GM21529 (cell line): Measurements from ENCODE around the gene FGD6.
A peak's percentile ranks its signal among the peaks of the same experiment; 100 is the strongest.
"Not testable (repeated sequence)": the region's sequence is repeated elsewhere in the genome, so short reads cannot be mapped to it uniquely, and the experiment has no call there.

Source experiments
- ATAC-seq: cut with Tn5 transposase; IDR thresholded peaks from one replicate; pipeline ENCODE4 v1.9.1; 2021; ENCODE audit not compliant: unreplicated experiment

The FGD6 gene

DNA sequence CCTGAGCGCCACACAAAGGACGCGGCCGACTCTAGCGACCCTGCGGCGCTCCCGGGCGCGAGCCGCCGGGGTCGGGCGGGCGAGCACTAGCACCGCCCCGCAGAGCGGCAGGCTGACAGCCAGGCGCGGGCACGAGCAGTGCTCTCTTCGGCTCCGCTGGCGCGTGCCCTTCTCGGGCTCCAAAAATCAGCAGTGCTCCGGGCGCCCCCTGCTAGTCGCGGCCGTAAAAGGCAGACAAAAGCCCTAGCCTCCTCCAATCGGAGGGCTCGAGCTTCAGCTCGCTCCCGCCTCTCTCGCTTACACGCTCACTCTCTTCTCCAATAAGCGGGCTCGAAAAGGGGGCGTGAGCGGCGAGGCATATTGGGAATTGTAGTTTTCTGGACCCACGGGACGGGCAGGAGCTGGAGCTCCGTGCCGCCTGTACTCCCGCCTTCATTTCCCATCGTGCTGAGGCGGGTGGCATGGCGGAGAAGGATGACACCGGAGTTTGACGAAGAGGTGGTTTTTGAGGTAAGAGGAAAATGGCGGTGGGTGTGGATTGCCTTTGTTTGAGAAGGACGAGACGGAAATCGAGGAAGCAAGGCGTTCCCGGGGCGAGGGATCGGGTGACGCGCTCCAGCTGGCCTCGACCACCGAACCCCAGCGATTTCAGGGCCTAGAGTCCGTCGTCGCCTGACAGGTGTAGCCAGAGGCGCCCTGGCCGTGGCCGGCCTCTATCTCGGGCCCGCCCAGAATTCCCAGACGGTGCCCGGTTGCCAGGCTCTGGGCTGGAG lies at the start of gene FGD6, which contains the start of gene VEZT:
FGD6 (minus strand) TSS at position 91 of the 773 bp plus-strand sequence. CDS start 227 bp downstream, outside the sequence.
VEZT (plus strand) TSS at position 431 of the 773 bp plus-strand sequence; CDS start at position 475, 44 bp downstream.
- ATAC-seq = peak; percentile 86

DNA sequence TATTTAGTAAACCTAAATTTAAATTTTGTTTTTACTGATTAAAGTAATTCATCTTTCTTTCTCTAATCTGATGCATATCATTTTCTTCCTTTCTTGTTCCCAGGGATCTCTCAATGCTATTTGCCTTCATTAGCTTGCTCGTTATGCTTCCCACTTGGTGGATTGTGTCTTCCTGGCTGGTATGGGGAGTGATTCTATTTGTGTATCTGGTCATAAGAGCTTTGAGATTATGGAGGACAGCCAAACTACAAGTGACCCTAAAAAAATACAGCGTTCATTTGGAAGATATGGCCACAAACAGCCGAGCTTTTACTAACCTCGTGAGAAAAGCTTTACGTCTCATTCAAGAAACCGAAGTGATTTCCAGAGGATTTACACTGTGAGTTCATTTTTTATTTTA lies 49.0 kb upstream of the FGD6 start:
- ATAC-seq = no peak

DNA sequence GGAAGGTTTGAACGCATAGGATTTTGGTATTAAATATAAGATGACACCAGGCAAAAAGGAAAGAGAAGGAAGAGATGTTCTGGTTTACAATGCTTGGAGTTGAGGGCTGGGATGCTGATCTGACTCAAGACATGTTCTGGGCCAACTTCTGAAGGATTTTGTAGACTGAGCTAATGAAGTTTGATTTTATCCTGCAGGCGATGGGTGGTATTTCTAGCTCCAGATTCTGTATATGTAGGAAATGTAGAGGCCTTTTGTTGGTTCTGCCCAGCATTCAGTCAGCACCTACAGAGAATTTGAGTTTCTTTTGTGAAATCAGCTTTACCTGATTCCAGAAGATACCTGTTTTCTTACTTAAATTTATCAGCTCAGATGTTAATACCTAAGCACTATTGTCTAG lies 48.5 kb upstream of the FGD6 start:
- no peak for ATAC-seq

DNA sequence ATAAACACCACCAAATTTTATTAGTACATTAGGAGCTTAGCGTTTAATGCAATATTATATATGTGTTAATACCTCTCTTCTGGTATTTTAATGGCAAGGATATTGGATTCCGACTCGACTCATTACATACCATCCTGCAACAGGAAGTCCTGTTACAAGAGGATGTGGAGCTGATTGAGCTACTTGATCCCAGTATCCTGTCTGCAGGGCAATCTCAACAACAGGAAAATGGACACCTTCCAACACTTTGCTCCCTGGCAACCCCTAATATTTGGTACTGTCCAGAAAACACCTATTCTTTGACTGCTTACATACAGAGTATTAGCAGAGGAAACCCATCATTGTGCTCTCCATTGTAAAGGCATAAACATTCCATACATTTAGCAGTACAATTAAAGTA lies 45.5 kb upstream of the FGD6 start:
- no peak for ATAC-seq

DNA sequence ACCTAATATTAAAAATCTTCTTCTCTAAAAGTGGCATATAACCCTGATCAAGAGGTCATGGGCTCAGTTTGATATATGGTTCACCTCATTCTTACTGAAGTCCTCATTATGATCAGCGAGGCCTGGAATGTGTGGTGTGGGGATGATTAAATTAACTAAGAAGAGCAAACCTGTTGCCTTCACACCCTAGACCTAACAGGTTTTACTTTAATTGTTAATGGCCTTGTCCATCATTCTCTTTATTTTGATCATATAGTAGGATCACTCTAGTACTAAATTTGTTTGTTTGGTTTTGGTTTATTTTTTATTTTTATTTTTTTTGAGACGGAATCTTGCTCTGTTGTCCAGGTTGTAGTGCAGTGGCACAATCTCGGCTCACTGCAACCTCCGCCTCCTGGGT lies 43.8 kb upstream of the FGD6 start:
- ATAC-seq = no peak

GRCh38 chr12:95259368-95259767 lies 42.1 kb upstream of the FGD6 start:
- ATAC-seq = no peak

- no peak for ATAC-seq
Observed at GRCh38 chr12:95258803-95259202, 41.5 kb upstream of the FGD6 start.

- no peak for ATAC-seq
Observed at GRCh38 chr12:95258151-95258550, 40.9 kb upstream of the FGD6 start.

GRCh38 chr12:95257541-95257940 lies 40.3 kb upstream of the FGD6 start:
- no peak for ATAC-seq

- ATAC-seq = no peak
Observed at GRCh38 chr12:95253386-95253785, 36.1 kb upstream of the FGD6 start.

DNA sequence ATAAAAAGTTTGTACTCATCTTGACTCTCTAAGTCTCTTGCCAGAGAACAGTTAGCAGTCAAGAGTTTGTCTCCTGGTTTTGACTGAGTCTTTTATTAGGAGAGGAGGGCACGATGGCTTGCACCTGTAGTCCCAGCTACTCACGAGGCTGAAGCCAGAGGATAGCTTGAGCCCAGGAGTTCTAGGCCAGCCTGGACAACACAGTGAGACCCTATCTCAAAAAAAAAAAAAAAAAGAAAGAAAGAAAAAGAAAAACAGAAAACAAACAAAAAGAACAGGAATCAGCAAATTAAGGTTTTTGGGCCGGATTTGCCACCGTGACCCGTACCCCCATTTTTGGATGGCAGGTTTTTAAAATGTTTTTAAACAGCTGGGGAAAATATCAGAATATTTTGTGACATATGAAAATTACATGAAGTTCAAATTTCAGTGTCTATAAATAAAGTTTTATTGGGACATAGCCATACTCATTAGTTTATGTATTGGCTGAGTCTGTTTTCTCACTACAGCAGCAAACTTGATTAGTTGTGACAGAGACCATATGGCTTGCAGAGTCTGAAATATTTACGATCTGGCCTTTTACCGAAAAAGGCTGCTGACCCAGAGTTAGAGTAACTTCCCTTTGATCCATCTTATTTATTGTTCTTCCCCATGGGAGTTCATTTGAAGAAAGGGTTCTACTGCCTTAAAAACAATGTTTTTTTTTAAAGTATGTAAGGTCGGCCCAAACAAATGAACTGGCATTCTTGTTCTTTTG lies 31.5 kb upstream of the FGD6 start:
- no peak for ATAC-seq

- ATAC-seq = no peak
Observed at GRCh38 chr12:95248095-95248494, 30.8 kb upstream of the FGD6 start.

GRCh38 chr12:95244350-95244749 lies 27.1 kb upstream of the FGD6 start:
- no peak for ATAC-seq

DNA sequence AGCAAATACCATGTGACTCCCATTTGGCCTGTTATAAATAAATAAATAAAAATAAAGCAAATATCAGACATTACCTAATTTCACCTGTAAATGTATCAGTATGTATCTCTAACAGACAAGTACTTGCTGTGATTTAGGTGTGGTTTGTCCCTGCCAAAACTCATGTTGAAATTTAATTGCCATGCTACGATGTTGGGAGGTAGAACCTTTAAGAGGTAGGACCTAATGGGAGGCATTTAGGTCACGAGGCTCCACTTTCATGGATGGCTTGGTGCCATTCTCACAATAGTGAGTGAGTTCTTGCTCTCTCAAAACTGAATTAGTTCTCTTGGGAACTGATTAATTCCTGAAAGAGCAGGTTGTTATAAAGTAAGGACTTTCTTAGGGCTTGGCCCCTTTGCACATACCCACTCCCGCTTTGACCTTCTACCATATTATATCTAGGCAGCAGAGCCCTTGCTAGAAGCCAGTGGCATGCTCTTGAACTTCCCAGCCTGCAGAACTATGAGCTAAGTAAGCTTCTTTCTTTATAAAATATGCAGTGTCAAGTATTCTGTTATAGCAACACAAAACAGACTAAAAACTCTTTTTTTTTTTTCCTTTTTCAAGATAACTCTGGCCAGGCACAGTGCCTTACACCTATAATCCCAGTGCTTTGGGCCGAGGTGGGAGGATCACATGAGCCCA lies 26.4 kb upstream of the FGD6 start:
- ATAC-seq = no peak

DNA sequence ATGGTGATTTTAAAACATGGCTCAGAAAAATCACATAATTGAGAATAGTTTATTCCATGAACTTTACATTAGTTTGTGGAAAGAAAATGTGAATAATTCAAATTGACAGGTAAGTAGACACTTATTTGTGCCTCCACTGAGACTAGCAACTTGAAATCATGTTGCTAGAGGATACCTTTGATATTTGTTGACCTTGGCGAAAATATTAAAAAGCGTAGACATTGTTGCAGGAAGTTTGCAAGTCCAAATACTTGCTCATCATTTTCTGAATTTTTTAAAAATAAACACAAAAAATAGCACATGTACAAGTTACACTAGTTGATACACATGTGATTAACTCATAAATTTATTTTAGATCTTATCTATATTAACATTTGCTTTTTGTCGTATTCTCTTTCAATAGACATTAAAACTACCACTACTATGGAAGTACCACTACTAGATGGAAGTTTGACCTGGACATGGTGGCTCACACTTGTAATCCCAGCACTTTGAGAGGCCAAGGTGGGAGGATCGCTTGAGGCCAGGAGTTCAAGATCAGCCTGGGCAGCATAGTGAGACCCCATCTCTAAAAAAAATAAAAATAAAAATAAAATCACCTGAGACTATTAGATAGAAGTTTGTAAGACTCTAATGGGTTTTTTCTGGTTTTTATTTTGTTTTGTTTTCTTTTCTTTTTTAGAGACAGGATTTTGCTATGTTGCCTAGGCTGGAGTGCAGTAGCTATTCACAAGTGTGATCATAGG lies 24.7 kb upstream of the FGD6 start:
- no peak for ATAC-seq

- ATAC-seq = not testable (repeated sequence)
Observed at GRCh38 chr12:95241138-95241537, 23.9 kb upstream of the FGD6 start.

DNA sequence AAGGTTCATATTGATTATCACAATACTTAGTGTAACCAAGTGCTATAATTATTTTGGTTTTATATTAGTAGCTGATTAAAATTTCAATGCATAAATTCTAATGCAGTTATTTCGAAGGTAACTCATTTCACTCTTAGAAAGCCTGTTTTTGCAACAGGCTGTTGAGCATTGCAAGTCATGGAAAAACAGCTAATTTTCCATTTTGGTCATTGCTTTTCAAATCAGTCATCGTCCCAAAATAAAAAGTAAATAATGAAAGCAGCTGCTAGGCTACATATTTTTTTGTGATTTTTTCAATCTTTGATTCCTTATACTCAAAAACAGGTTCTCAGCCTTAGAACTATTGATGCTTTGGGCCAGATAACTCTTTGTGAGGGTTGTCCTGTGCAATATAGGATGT lies 23.3 kb upstream of the FGD6 start:
- no peak for ATAC-seq

- ATAC-seq = not testable (repeated sequence)
Observed at GRCh38 chr12:95239835-95240234, 22.6 kb upstream of the FGD6 start.

DNA sequence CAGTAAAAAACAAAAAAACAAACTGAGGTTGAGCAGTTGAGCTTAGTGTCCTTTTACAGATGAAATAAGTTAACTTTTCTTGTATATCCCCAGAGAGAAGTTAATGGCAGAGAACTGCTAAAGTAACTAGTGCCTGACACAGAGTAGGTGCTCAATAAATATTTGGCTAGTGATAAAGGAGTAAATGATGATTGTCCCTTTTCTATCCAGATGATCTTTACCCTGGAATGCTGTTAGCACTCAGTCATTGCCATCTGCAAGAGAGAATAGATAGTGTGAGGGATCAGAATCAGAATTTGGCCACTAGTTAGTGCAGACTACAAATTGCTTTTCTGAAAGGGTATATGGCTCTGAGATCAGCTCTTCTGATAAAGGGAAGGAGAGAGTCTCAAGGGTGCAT lies 21.9 kb upstream of the FGD6 start:
- ATAC-seq = no peak

DNA sequence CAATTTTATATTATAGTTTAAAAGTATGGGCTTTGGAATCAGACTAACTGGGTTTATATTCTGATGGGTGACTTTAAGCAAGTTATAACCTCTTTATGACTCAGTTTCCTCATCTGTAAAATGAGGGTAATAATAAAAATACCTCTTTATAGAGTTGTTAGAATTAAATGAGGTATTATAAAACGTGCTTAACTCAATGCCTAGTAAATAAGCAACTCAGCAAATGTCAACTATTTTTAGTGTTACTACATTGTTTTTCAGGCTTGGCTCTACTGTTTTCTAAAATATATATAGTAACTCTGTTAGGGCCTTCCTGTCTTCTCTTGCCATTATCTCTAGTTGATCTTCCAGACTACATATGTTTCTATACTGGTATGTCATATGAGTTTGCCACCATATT lies 20.9 kb upstream of the FGD6 start:
- ATAC-seq = no peak

DNA sequence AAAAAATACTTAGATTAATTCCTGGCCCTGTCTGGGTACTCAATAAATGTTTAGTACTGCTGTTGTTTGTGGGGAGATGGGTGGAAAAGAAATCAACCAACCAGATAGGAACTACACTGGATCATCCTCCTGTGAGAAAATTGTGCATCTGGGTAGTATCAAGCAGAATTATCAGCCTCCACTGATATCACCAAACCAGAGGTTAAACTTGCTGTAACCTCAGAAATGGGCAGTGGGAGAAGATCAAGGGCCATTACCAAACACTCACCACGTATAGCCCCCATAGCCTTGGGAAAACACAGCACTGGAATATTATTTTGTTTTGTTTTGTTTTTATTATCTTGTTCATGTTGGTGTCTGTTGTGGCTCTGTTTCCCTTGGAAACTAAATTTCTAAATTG lies 20.0 kb upstream of the FGD6 start:
- no peak for ATAC-seq
